ENCODE measurements around the gene H6PD. TPM values are rescaled to one million over a fixed set of nuclear protein-coding genes. Genes with fewer than 3 reads are reported as not detected.

Gene H6PD
- total and polyA plus RNA-seq, 2 donors (not counting 3 experiments of a cell fraction or from before 2014, with no cell fraction given), result 24.5 to 29.0 TPM

- Histone ChIP-seq H2AFZ (ENCODE audit: low read depth, low read length) (no peak overlapping the region), H3K4me1 (ENCODE audit: control insufficient read depth, extremely low read depth, insufficient read depth, low read length) (peaks cover 15% of the 10 kb centered on the region), H4K20me1 (replicated peaks; ENCODE audit: control insufficient read depth, extremely low read depth, insufficient read depth, low read length) (no peaks in the 10 kb centered on the region), H3K4me2 (ENCODE audit: insufficient read depth, low read length) (no peak overlapping the region), H3K27ac (ENCODE audit: insufficient read depth, low read depth, low read length) (peak overlapping the region; percentile 43), H3K36me3 (ENCODE audit: control insufficient read depth in 2 of 2, extremely low read depth in 1 of 2, insufficient read depth in 2 of 2, low read length in 2 of 2) (peaks cover 0 to 2% of the 10 kb centered on the region in 2 experiments), H3K79me2 (ENCODE audit: control insufficient read depth, insufficient read depth, low read length) (peaks cover 47% of the 10 kb centered on the region), H3K4me3 (replicated peaks in 1 of 3; ENCODE audit: insufficient read depth in 1 of 3, low read depth in 1 of 3, low read length in 3 of 3) (peak overlapping the region; percentile 7 to 67 (median 64)), H3K9ac (replicated peaks; ENCODE audit: extremely low read depth, insufficient read depth, low read length) (peak overlapping the region; percentile 44), H3K9me3 (replicated peaks; ENCODE audit: control insufficient read depth, insufficient read depth, low read length) (no peaks in the 10 kb centered on the region), H3K9me1 (replicated peaks; ENCODE audit: control insufficient read depth, extremely low read depth, insufficient read depth, low read length) (no peaks in the 10 kb centered on the region), H3K27me3 (ENCODE audit: control insufficient read depth in 2 of 2, insufficient read depth in 2 of 2, low read length in 2 of 2) (no peaks in the 10 kb centered on the region)
- CTCF ChIA-PET, result no interaction called here
- BruUV-seq (replicated peaks), result no TSS peak
- DNase-seq (ENCODE audit: low read depth, low spot score), result no peak
- intact Hi-C loops (cut with micrococcal nuclease), result loop anchor here (5.0 kb wide), 2 partner anchors 44 to 149 kb away; no protein-coding TSS in a partner anchor
- no peak for FAIRE-seq
- dilution Hi-C loops (cut with MboI; ENCODE audit: extremely low pct_ligation_motif_present, low sequenced_read_pairs), result no loop called here
- POLR2A ChIA-PET, result no interaction called here
- no peak for TF ChIP-seq POLR2AphosphoS5 (IDR thresholded peaks at IDR 0.05; ENCODE audit: insufficient read depth, low read depth, low read length)
- no peak for TF ChIP-seq CTCF (IDR thresholded peaks at IDR 0.05; ENCODE audit: extremely low read depth in 1 of 2, insufficient read depth in 1 of 2, low read depth in 1 of 2, low read length in 2 of 2)
- TF ChIP-seq EZH2 (IDR thresholded peaks at IDR 0.05; ENCODE audit: borderline replicate concordance, low read depth, low read length, severe bottlenecking), result no peak
- TF ChIP-seq MAX (IDR thresholded peaks at IDR 0.05; ENCODE audit: insufficient read depth, insufficient read length), result no peak
- no peak for TF ChIP-seq POLR2A (IDR thresholded peaks at IDR 0.05; ENCODE audit: low read depth, low read length)
- no peak for TF ChIP-seq FOS (IDR thresholded peaks at IDR 0.05; ENCODE audit: borderline replicate concordance, insufficient read depth, low read length)
- TF ChIP-seq JUN (IDR thresholded peaks at IDR 0.05; ENCODE audit: borderline replicate concordance, insufficient read depth, insufficient read length, low read depth), result no peak
- TF ChIP-seq GATA2 (IDR thresholded peaks at IDR 0.05; ENCODE audit: insufficient read depth, insufficient read length, low read depth, low read length), result no peak
- TF ChIP-seq MYC (IDR thresholded peaks at IDR 0.05; ENCODE audit: low read depth, low read length), result no peak
Observed at GRCh38 chr1:9293241-9293532, 58.6 kb downstream of the H6PD start.
